A673 (cell line): ENCODE measurements around the gene CDH4.

ENCODE experiments used
- CTCF ChIP-seq: fragments of 300-800, 200-600 bp; sonication (generic); conservative IDR thresholded peaks from 2 replicates; pipeline ENCODE4 v1.5.1; 2017; ENCODE audit warnings: low read depth, mild to moderate bottlenecking, antibody characterized with exemption, low read length, moderate library complexity, mixed read lengths
- EZH2 ChIP-seq: fragments of 200-600 bp; sonication (generic); IDR thresholded peaks from 2 replicates; pipeline ENCODE4 v1.6.1; 2017; ENCODE audit warnings: borderline replicate concordance, low read depth, mild to moderate bottlenecking, mixed read lengths, antibody characterized with exemption, low read length; ENCODE audit not compliant: poor library complexity, severe bottlenecking

- TF ChIP-seq CTCF: no peak
- TF ChIP-seq EZH2: no peak
Observed at GRCh38 chr20:61516346-61517208, 264.5 kb downstream of the CDH4 start.
